NCI-H2107 treated with DMSO at 0.1 percent for 48 hours (cell line): ENCODE results near the gene STK17A.

Experiments used
- DNase-seq: peaks from one replicate; lab custom pipeline; 2025; ENCODE audit not compliant: unreplicated experiment; lab: John Stamatoyannopoulos, UW

Gene STK17A

GRCh38 chr7:43582503-43583423 is at the start of gene STK17A:
Gene STK17A (plus strand): TSS chr7:43583108. CDS start chr7:43583244, 136 bp downstream.
- DNase-seq = peak; percentile 89

GRCh38 chr7:43533801-43534479 is 49.0 kb upstream of the STK17A start:
- no peak for DNase-seq

- no peak for DNase-seq
Observed at GRCh38 chr7:43535031-43535451, 47.9 kb upstream of the STK17A start.

GRCh38 chr7:43535810-43536585 is 46.9 kb upstream of the STK17A start:
- DNase-seq = no peak

GRCh38 chr7:43536773-43537172 is 46.1 kb upstream of the STK17A start:
- no peak for DNase-seq

GRCh38 chr7:43537765-43538403 is 45.0 kb upstream of the STK17A start:
- no peak for DNase-seq

GRCh38 chr7:43538404-43538771 is 44.5 kb upstream of the STK17A start:
- DNase-seq = no peak

GRCh38 chr7:43540471-43540870 is 42.4 kb upstream of the STK17A start:
- DNase-seq = no peak

- no peak for DNase-seq
Observed at GRCh38 chr7:43542716-43543115, 40.2 kb upstream of the STK17A start.

- DNase-seq = no peak
Observed at GRCh38 chr7:43546231-43546630, 36.7 kb upstream of the STK17A start.

GRCh38 chr7:43550427-43550826 is 32.5 kb upstream of the STK17A start:
- no peak for DNase-seq

- no peak for DNase-seq
Observed at GRCh38 chr7:43552122-43552521, 30.8 kb upstream of the STK17A start.

- DNase-seq = no peak
Observed at GRCh38 chr7:43553999-43554398, 28.9 kb upstream of the STK17A start.

- DNase-seq = no peak
Observed at GRCh38 chr7:43554423-43554822, 28.5 kb upstream of the STK17A start.

- no peak for DNase-seq
Observed at GRCh38 chr7:43557831-43558495, 24.9 kb upstream of the STK17A start.

- DNase-seq = no peak
Observed at GRCh38 chr7:43559171-43559945, 23.6 kb upstream of the STK17A start.

- no peak for DNase-seq
Observed at GRCh38 chr7:43559946-43560335, 23.0 kb upstream of the STK17A start.

GRCh38 chr7:43560742-43561330 is 22.1 kb upstream of the STK17A start:
- DNase-seq = no peak

- DNase-seq = no peak
Observed at GRCh38 chr7:43562383-43562782, 20.5 kb upstream of the STK17A start.
